Coronary artery (tissue), 2 donors: ENCODE data around the gene RSPO1.

Experiments
- DNase-seq: peaks from one replicate; pipeline ENCODE4 v3.0.0-alpha.2; 2017; ENCODE audit warnings: low spot score
- H3K27ac ChIP-seq, 2 donors: fragments of 200-600 bp; sonication (generic); one replicate each; pipeline ENCODE4 v1.5.1; 2016 to 2019
- H3K4me3 ChIP-seq: fragments of 200-600 bp; sonication (generic); 2 replicates; pipeline ENCODE4 v1.5.1; 2016; ENCODE audit warnings: mild to moderate bottlenecking, moderate library complexity
- TF ChIP-seq, protein P1 (sequence below): fragments of 200-600 bp; sonication (generic); IDR thresholded peaks from one replicate; pipeline ENCODE4 v1.5.1; 2019; ENCODE audit warnings: antibody characterized with exemption

The RSPO1 gene

DNA sequence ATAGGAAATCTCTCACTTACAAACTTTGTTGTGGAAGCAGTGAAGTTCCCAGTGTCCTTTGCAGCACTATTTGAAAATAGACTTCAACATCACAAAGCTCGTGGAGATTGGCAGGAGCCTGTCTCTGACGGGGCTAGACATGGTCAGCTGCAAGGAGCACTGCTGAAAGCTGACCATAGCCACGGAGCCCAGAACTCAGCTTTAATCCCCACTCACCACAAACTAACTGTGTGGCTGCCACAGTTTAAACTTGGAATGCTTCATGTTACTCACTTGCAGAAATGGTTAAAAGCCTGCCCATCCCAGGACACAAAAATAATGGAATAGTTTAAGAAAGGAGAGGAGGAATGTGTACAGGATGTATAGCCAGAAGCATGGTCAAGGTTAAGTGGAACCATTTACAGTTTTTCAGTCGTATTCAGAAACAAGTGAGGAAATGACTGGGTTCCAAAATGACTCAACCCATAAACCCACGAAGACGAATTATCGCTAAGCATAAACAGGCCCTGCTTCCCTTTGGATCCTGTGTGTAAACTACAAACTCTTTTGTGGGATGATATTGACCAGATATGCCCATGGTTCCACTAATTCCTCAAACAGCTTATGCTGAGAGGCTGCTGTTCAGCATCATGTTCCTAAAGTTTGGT is 59.7 kb downstream of the RSPO1 start:
- no peak overlapping the region for H3K27ac ChIP-seq
- TF ChIP-seq, protein P1, sequence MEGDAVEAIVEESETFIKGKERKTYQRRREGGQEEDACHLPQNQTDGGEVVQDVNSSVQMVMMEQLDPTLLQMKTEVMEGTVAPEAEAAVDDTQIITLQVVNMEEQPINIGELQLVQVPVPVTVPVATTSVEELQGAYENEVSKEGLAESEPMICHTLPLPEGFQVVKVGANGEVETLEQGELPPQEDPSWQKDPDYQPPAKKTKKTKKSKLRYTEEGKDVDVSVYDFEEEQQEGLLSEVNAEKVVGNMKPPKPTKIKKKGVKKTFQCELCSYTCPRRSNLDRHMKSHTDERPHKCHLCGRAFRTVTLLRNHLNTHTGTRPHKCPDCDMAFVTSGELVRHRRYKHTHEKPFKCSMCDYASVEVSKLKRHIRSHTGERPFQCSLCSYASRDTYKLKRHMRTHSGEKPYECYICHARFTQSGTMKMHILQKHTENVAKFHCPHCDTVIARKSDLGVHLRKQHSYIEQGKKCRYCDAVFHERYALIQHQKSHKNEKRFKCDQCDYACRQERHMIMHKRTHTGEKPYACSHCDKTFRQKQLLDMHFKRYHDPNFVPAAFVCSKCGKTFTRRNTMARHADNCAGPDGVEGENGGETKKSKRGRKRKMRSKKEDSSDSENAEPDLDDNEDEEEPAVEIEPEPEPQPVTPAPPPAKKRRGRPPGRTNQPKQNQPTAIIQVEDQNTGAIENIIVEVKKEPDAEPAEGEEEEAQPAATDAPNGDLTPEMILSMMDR = no peak
- DNase-seq = no peak
- no peak overlapping the region for H3K4me3 ChIP-seq

GRCh38 chr1:37570528-37571334 is 64.0 kb downstream of the RSPO1 start:
- TF ChIP-seq, protein P1 = no peak
- no peak overlapping the region for H3K27ac ChIP-seq
- no peak for DNase-seq
- H3K4me3 ChIP-seq = no peak overlapping the region

DNA sequence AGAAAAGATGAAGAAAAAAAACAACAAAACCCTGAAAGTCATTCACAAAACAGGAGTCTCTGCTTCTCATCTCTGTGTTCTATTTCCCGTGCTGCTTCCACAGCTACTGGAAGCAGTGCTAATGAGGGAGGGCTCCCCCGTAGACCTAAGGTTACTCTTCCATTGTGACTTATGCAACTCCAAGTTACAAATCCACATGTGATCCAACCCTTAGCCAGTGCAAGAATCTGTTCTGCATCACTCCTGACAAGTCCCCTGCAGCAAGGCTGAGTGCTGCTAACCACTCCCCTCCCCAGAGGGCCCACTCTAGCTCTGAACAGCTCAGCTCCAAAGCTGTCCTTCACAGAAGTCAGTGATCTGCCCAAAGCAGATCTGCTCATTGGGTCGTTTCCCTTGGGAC is 67.7 kb downstream of the RSPO1 start:
- no peak for DNase-seq
- Histone ChIP-seq H3K4me3 (no peak overlapping the region), H3K27ac (no peak overlapping the region)
- TF ChIP-seq, protein P1 = no peak

DNA sequence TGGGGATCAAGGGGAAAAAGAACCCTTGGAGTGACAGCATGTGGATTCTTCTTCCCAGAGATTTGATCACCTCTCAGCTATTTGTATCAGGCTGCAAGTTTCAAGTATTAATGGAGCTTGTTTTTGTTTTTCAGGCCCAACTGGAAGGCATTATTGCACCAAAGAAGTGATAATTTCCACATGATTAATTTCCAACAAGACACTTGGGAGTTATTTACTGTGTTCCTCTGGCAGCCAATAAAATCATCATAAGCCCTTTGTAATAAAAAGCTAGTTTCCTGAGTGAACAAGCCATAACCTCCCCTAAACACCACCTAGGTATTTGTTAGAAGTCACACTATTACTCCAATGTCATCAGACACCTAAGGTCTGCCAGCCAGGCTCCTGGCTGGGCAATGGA is 69.8 kb downstream of the RSPO1 start:
- Histone ChIP-seq H3K27ac (no peak overlapping the region), H3K4me3 (no peak overlapping the region)
- DNase-seq = no peak
- TF ChIP-seq, protein P1 = no peak

DNA sequence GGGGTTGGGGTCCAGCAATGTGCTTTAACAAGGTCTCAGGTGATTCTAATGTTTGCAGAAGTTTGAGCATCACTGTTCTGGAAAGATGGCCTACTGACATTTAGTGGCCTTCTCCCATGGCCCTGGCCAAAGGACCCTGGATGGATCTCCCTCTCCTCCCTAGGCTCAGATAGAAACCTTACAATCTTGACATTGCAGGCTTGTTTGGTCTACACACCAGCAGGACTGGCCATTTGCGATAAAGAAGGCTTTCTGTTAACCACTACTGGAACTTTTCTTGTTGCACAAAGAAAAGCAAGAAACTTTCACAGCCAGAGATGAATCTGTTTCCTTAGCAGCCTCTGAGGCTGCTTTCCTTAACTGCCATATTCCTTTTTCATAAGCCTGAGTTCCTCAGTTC is 71.7 kb downstream of the RSPO1 start:
- Histone ChIP-seq H3K4me3 (no peak overlapping the region), H3K27ac (no peak overlapping the region)
- no peak for DNase-seq
- TF ChIP-seq, protein P1 = no peak
